ENCODE measurements around the gene C1orf21.
A peak's percentile ranks its signal among the peaks of the same experiment; 100 is the strongest.

The C1orf21 gene

DNA sequence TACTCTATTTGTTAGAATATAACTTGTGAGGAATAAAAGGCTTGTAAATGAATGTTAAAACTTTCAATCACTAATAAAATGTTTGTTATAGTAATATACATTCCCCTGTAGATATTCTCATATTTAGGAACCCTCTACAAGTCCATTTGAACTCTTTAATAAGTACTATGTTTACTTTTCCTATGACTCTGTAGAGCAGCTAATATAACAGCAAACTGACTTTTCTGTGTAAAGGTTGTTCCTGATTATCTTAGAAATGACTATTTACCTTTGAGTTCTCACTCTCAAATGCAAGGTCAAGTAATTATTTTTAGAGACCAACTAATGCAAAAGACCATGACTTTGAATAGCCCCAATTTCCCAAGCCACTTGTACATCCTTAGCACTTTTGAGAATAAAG lies 130.3 kb downstream of the C1orf21 start:
- DNase-seq (ENCODE audit: low spot score) = no peak

DNA sequence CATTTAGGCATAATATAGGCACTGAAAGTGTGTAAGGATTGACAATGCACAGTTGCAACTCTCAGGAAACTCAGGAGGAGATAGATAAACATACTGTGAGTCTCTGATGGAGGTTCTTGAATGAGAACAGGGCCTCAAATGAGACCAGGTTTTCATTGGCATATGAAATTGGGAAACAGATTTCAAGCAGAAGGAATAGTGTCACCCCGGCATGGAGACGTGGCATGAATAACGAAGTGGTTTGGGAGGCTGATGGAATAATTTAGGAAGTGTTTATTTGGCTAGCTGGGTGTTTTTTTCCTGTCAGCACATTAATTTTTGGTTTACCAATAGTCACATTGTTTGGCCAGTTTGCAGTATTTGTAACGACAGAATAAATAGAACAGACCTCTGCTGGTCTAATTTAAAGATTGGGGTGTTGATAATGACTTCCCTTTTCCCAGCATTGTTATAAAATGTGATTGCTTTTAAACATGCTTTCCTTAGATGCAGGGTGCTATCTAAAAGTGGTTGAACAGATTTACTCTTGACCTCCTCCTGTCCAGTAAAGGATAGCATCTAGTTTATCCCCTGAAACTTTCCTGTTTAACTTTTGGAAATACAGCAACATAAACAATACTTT lies 132.0 kb downstream of the C1orf21 start:
- DNase-seq (ENCODE audit: low spot score) = no peak

DNA sequence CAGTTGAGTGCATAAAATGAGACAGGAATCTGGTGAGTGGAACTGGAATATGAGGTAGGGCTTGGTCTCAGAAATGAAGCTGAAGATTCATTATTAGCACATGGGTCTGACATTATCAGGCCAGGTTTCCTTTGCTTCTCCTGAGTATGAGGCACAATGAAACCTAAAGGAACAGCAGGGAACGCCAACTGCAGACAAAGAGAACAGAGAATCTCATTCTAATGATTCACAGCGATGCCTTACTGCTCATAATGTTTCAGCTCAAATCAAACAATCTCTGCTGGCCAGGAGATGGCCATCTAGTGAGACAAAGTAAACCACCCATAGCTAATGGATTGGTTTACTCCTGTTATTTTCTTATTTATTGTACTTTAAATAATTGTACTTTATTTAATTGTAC lies 133.5 kb downstream of the C1orf21 start:
- no peak for DNase-seq (ENCODE audit: low spot score)

- DNase-seq (ENCODE audit: low spot score) = no peak
Observed at GRCh38 chr1:184524248-184524647, 137.4 kb downstream of the C1orf21 start.

- no peak for DNase-seq (ENCODE audit: low spot score)
Observed at GRCh38 chr1:184527402-184527801, 140.6 kb downstream of the C1orf21 start.

- no peak for DNase-seq (ENCODE audit: low spot score)
Observed at GRCh38 chr1:184530226-184530625, 143.4 kb downstream of the C1orf21 start.

GRCh38 chr1:184531296-184531695 lies 144.5 kb downstream of the C1orf21 start:
- DNase-seq (ENCODE audit: low spot score) = no peak

DNA sequence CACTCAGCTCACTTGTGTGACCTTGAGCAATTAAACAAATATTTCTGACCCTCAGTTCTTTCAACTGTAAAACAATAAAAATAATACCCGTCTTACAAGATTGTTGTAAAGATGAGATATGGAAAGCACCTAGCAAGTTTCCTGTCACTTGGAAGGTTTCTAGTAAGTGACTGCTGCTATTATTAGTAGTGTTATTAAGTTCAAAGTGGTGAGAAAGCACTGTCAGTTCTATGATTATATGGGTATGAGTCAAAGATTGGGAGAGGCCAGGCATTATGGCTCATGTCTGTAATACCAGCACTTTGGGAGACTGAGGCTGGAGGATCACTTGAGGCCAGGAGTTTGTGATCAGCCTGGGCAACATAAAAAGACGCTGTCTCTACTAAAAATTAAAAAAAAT lies 145.4 kb downstream of the C1orf21 start:
- DNase-seq (ENCODE audit: low spot score) = no peak

- DNase-seq (ENCODE audit: low spot score) = no peak
Observed at GRCh38 chr1:184533049-184533448, 146.2 kb downstream of the C1orf21 start.

GRCh38 chr1:184533915-184534314 lies 147.1 kb downstream of the C1orf21 start:
- DNase-seq (ENCODE audit: low spot score) = no peak

DNA sequence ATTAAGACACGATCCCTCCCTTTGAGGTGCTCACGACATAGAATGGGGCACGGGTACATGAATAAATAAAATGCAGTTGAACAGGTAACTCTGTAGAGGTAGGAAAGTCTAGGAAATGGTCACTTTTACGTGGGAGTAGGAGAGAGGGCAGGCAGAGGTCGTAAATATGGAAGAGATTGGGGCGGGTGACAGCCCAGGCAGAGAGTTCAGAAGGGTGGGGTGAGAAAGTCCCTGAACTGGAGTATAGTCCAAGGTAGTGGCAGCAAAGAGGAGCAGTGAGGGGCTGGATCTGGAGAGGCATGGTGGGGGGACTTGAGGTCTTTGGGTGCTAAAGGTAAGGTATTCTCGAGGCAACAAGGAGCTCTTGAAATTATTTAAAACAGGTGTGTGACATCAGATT lies 147.9 kb downstream of the C1orf21 start:
- no peak for DNase-seq (ENCODE audit: low spot score)

DNA sequence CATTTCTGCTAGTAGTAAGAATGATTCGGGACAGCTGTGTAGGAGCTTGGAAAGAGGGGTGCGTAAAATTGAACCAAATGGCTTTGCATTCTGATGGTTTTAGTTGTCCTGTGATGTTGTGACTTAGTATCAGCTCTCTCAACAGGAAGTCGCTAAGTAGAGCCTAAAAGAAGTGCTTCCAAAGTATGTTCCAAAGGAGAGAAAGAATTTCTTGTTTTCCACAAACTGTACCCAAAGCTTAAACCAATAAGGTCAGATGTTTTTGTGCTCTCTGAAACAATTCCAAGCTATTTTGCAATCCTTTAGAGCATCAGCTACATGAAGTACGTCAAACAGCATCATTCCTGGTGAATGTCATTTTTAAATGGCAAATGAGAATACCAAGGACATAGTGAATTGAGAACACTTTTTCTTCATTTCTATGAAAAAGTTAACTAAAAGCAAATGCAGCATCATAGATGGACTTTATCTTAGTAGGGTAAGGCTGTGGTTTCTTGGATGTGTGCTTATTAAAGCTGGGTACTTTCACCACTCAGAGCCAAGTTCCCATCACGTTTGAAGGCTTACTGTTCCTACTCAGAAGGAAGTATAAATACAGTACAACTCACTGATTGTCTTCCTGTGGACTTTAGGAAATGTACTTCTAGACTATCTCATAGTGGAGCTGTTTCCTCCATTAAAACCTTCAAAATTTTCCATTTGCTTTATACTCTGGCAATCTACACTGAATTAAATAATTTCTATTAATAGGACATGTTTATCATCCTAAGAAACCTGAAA lies 148.6 kb downstream of the C1orf21 start:
- DNase-seq (ENCODE audit: low spot score) = peak; percentile 54

DNA sequence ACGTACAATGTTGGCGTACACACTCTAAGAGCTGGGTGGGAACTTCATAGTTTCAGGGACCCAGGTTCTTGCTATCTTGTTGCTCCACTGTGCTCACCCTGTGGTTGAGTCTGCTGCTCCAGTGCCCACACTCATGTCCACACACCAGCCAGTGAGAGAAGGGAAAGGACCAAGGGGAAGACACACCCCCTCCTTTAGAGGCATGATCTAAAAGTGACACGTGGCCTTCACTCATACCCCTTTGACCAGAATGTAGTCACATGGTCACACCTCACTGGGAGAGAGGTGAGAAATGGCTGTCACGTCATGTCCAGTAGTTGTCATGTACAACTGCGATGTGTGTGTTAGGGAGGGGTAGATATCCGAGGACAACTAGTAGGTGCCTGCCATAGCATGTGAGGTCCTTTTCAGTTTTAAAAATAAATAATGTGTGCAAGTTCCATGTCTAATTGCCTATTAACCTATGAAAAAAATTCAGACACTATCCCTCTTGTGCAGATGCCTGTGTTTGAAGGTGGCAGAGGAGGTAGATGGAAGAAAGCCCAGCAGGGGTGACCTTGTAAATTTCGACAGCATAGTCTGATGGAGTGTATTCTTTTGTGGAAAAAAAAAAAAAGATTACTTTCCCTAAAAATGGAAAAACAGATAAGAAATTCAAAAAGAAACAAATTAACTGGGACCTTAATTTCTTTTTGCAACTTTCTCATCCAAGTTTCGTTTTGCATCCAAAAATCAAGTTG lies 149.6 kb downstream of the C1orf21 start:
- no peak for DNase-seq (ENCODE audit: low spot score)

- DNase-seq (ENCODE audit: low spot score) = no peak
Observed at GRCh38 chr1:184539580-184539979, 152.8 kb downstream of the C1orf21 start.

DNA sequence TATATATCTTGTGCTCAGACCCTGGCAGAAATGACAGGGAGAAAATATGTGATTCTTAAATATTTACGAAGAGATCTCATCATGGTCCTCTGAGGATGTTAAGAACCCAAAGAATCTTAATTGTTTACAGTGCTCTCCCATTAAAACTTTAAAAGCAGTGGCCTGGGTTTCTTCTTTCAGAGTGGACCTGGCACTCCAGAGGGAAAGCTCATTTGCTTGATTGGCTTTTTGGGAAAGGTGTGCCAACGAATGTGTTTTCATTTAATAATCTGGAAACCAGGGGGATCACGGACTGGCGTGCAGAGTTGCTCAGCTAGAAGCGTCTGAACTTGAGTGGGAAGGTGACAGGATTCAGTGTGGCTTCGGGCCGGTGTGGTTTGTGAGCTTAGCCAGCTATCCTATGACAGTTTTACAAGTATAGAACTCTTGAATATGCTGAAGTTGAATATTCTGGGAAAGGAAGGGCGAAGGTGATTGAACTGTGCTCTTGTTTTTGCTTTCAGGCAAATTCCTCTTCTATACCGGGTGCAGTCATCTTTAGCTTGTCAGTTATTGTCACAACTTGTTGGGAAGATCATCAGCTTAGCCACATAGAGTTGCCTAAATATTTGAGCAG lies 154.8 kb downstream of the C1orf21 start:
- DNase-seq (ENCODE audit: low spot score) = no peak

GRCh38 chr1:184542291-184542690 lies 155.5 kb downstream of the C1orf21 start:
- no peak for DNase-seq (ENCODE audit: low spot score)

- DNase-seq (ENCODE audit: low spot score) = peak; percentile 24
Observed at GRCh38 chr1:184545601-184546000, 158.8 kb downstream of the C1orf21 start.

DNA sequence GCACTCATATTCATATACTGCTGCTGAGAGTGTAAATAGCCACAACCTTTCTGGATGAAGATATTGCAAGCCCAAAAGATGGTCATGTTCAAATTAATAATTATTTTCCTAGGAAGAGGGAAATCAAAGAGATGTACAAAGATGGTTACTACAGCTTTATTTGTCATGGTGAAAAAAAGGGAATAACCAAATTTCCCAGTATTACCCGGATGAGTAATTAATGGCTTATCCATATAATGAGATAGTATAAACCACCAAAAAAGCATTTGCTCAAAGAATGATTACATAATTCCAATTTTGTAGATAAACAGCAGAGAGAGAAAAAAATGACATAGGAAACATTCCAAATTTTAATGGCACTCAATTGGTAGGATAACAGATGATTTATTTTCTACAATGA lies 165.6 kb downstream of the C1orf21 start:
- DNase-seq (ENCODE audit: low spot score) = no peak

GRCh38 chr1:184553845-184554244 lies 167.0 kb downstream of the C1orf21 start:
- no peak for DNase-seq (ENCODE audit: low spot score)

GRCh38 chr1:184555665-184556641 lies 169.1 kb downstream of the C1orf21 start:
- no peak for DNase-seq (ENCODE audit: low spot score)

- DNase-seq (ENCODE audit: low spot score) = no peak
Observed at GRCh38 chr1:184556665-184557064, 169.8 kb downstream of the C1orf21 start.
